DMS79 (cell line): ENCODE measurements around the gene CLEC11A.
"Not testable (repeated sequence)": the region's sequence is repeated elsewhere in the genome, so short reads cannot be mapped to it uniquely, and the experiment has no call there.

Source experiments
- DNase-seq: peaks from one replicate; lab custom pipeline; 2025; lab: John Stamatoyannopoulos, UW

The CLEC11A gene

GRCh38 chr19:50722201-50723013 lies 757 bp upstream of the CLEC11A start:
- DNase-seq = no peak

GRCh38 chr19:50723735-50724521 lies 764 bp downstream of the CLEC11A start:
- DNase-seq = no peak

GRCh38 chr19:50724522-50725217 lies 1.5 kb downstream of the CLEC11A start:
- DNase-seq = peak; percentile 97

GRCh38 chr19:50725218-50725910 lies 2.2 kb downstream of the CLEC11A start:
- DNase-seq = no peak

GRCh38 chr19:50725911-50726230 lies 2.7 kb downstream of the CLEC11A start:
- no peak for DNase-seq

GRCh38 chr19:50728084-50728737 lies 5.0 kb downstream of the CLEC11A start:
- peak; percentile 15 for DNase-seq

- no peak for DNase-seq
Measured at GRCh38 chr19:50729894-50730293, 6.7 kb downstream of the CLEC11A start.

- DNase-seq = no peak
Measured at GRCh38 chr19:50735869-50736268, 12.7 kb downstream of the CLEC11A start.

- no peak for DNase-seq
Measured at GRCh38 chr19:50736338-50736737, 13.2 kb downstream of the CLEC11A start.

GRCh38 chr19:50739132-50739913 lies 16.2 kb downstream of the CLEC11A start:
- no peak for DNase-seq

GRCh38 chr19:50739914-50740426 lies 16.8 kb downstream of the CLEC11A start:
- DNase-seq = no peak

GRCh38 chr19:50741179-50741933 lies 18.2 kb downstream of the CLEC11A start:
- no peak for DNase-seq

GRCh38 chr19:50743537-50743936 lies 20.4 kb downstream of the CLEC11A start:
- DNase-seq = no peak

GRCh38 chr19:50745221-50745620 lies 22.1 kb downstream of the CLEC11A start:
- no peak for DNase-seq

GRCh38 chr19:50747141-50747540 lies 24.0 kb downstream of the CLEC11A start:
- DNase-seq = not testable (repeated sequence)

- no peak for DNase-seq
Measured at GRCh38 chr19:50749490-50749889, 26.3 kb downstream of the CLEC11A start.

GRCh38 chr19:50750010-50750409 lies 26.8 kb downstream of the CLEC11A start:
- no peak for DNase-seq

GRCh38 chr19:50753879-50754278 lies 30.7 kb downstream of the CLEC11A start:
- DNase-seq = no peak

- not testable (repeated sequence) for DNase-seq
Measured at GRCh38 chr19:50756244-50756643, 33.1 kb downstream of the CLEC11A start.

- not testable (repeated sequence) for DNase-seq
Measured at GRCh38 chr19:50757624-50758023, 34.5 kb downstream of the CLEC11A start.
